Vagina (tissue), 2 donors: ENCODE data around the gene RBFOX1. TPM values are rescaled to one million over a fixed set of nuclear protein-coding genes. Genes with fewer than 3 reads are reported as not detected.

ENCODE experiments used
- DNase-seq, 2 donors: peaks; one replicate each; pipeline ENCODE4 v3.0.0-alpha.2; 2017; ENCODE audit errors: extremely low spot score in 2 of 2
- H3K27ac ChIP-seq: fragments of 200-600 bp; sonication (generic); one replicate; pipeline ENCODE4 v1.5.1; 2019
- H3K27me3 ChIP-seq: fragments of 200-600 bp; sonication (generic); one replicate; pipeline ENCODE4 v1.5.1; 2019
- H3K36me3 ChIP-seq, 2 donors: fragments of 200-600 bp; sonication (generic); one replicate each; pipeline ENCODE4 v1.5.1; 2017 to 2019
- H3K4me1 ChIP-seq: fragments of 200-600 bp; sonication (generic); one replicate; pipeline ENCODE4 v1.5.1; 2019
- H3K4me3 ChIP-seq, 2 donors: fragments of 200-600 bp; sonication (generic); 1 replicate in 1 of 2; 2 replicates in 1 of 2; pipeline ENCODE4 v1.5.1; 2016 to 2019
- H3K9me3 ChIP-seq: fragments of 200-600 bp; sonication (generic); one replicate; pipeline ENCODE4 v1.5.1; 2019
- POLR2A ChIP-seq, 2 donors: fragments of 450-650 bp; IDR thresholded peaks; one replicate each; pipeline ENCODE4 v1.6.1; 2017; ENCODE audit warnings: antibody characterized with exemption in 2 of 2, mild to moderate bottlenecking in 2 of 2, moderate library complexity in 2 of 2
- POLR2AphosphoS5 ChIP-seq, 2 donors: sonication (generic); formaldehyde crosslinking; IDR thresholded peaks; one replicate each; pipeline ENCODE4 v1.9.0; 2017; ENCODE audit warnings: antibody characterized with exemption in 2 of 2, mild to moderate bottlenecking in 2 of 2, low read depth in 1 of 2; ENCODE audit not compliant: insufficient read depth in 1 of 2
- intact Hi-C: fragments of 100-400 bp; cut with DNase I; formaldehyde crosslinking; loops from one replicate; pipeline ENCODE4 v1.15.1; 2023
- total RNA-seq: library from RNA; depleted of rRNA; stranded (reverse); fragments of >200 nt; gene quantifications from one replicate; pipeline ENCODE4 v1.2.3, GENCODE V29; 2016
- TF ChIP-seq, protein P1 (sequence below), 3 experiments: fragments of 450-650 bp in 2 of 3; fragments of 200-600 bp in 1 of 3; sonication (generic) in 1 of 3; IDR thresholded peaks; one replicate each; pipeline ENCODE4 v1.5.1; 2017 to 2019; ENCODE audit warnings: antibody characterized with exemption in 3 of 3, mild to moderate bottlenecking in 2 of 3, moderate library complexity in 2 of 3

Gene RBFOX1
- total RNA-seq, 1 donor from 2014 or later, result 6.6 TPM

GRCh38 chr16:7709186-7709585 lies 376.5 kb downstream of the RBFOX1 start:
- TF ChIP-seq, protein P1, sequence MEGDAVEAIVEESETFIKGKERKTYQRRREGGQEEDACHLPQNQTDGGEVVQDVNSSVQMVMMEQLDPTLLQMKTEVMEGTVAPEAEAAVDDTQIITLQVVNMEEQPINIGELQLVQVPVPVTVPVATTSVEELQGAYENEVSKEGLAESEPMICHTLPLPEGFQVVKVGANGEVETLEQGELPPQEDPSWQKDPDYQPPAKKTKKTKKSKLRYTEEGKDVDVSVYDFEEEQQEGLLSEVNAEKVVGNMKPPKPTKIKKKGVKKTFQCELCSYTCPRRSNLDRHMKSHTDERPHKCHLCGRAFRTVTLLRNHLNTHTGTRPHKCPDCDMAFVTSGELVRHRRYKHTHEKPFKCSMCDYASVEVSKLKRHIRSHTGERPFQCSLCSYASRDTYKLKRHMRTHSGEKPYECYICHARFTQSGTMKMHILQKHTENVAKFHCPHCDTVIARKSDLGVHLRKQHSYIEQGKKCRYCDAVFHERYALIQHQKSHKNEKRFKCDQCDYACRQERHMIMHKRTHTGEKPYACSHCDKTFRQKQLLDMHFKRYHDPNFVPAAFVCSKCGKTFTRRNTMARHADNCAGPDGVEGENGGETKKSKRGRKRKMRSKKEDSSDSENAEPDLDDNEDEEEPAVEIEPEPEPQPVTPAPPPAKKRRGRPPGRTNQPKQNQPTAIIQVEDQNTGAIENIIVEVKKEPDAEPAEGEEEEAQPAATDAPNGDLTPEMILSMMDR (IDR thresholded peaks at IDR 0.05), result no peak
- TF ChIP-seq POLR2A (IDR thresholded peaks at IDR 0.05), result no peak
- no peak for TF ChIP-seq POLR2AphosphoS5 (IDR thresholded peaks at IDR 0.05; ENCODE audit: insufficient read depth in 1 of 2, low read depth in 1 of 2)
- Histone ChIP-seq H3K36me3 (no peaks in the 10 kb centered on the region), H3K27me3 (no peaks in the 10 kb centered on the region), H3K4me3 (no peak overlapping the region), H3K27ac (no peak overlapping the region), H3K4me1 (no peaks in the 10 kb centered on the region), H3K9me3 (no peaks in the 10 kb centered on the region)
- intact Hi-C loops, result no loop called here
- DNase-seq, result no peak

DNA sequence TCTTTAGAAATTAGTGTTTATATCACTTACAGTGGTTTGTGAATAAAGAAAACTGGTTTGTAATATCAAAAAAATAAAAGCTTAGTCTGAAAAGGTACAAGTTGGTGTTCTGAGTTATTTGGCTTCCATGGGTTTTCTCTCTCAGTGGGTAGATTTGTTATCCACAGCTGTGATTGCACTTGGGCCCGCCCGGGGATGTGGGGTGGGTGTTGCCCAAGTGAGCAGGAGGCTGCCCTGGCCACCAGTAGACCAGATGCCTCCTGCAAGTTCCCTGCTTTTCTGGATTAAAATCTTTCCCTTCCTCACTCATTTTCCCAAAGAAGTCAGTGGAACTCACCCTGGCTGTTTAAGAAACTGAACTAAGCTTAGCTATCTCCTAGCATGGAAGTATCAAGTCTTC lies 380.6 kb downstream of the RBFOX1 start:
- Histone ChIP-seq H3K4me3 (no peak overlapping the region), H3K36me3 (no peaks in the 10 kb centered on the region), H3K4me1 (peaks cover 6% of the 10 kb centered on the region), H3K27ac (no peak overlapping the region), H3K27me3 (no peaks in the 10 kb centered on the region), H3K9me3 (no peaks in the 10 kb centered on the region)
- intact Hi-C loops, result no loop called here
- TF ChIP-seq POLR2A (IDR thresholded peaks at IDR 0.05) (no peak), POLR2AphosphoS5 (IDR thresholded peaks at IDR 0.05; ENCODE audit: insufficient read depth in 1 of 2, low read depth in 1 of 2) (no peak)
- TF ChIP-seq, protein P1 (IDR thresholded peaks at IDR 0.05), result no peak
- DNase-seq, result no peak

DNA sequence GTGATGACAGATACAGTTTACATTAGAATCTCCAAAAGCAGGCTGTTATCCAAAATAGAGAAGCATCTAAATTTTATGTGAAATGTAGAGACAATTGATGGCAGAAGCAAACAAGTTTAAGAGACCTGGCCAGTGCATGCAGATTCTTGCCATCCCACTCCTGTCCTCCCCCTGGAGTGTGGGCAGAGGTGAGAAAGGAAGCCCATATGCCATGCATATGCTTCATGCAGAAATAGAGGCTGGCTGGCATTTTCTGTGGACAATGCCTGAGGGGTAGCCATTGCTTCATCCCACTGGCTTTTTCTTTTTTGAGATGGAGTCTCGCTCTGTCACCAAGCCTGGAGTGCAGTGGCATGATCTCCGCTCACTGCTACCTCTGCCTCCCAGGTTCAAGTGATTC lies 382.1 kb downstream of the RBFOX1 start:
- TF ChIP-seq POLR2A (IDR thresholded peaks at IDR 0.05) (no peak), POLR2AphosphoS5 (IDR thresholded peaks at IDR 0.05; ENCODE audit: insufficient read depth in 1 of 2, low read depth in 1 of 2) (no peak)
- TF ChIP-seq, protein P1 (IDR thresholded peaks at IDR 0.05), result no peak
- no peak for DNase-seq
- intact Hi-C loops, result no loop called here
- Histone ChIP-seq H3K27me3 (no peaks in the 10 kb centered on the region), H3K27ac (no peak overlapping the region), H3K9me3 (no peaks in the 10 kb centered on the region), H3K4me1 (peaks cover 6% of the 10 kb centered on the region), H3K36me3 (no peaks in the 10 kb centered on the region), H3K4me3 (no peak overlapping the region)

- TF ChIP-seq, protein P1 (IDR thresholded peaks at IDR 0.05), result no peak
- TF ChIP-seq POLR2A (IDR thresholded peaks at IDR 0.05), result no peak
- TF ChIP-seq POLR2AphosphoS5 (IDR thresholded peaks at IDR 0.05; ENCODE audit: insufficient read depth in 1 of 2, low read depth in 1 of 2), result no peak
- Histone ChIP-seq H3K27me3 (no peaks in the 10 kb centered on the region), H3K4me1 (peaks cover 6% of the 10 kb centered on the region), H3K27ac (no peak overlapping the region), H3K4me3 (no peak overlapping the region), H3K9me3 (no peaks in the 10 kb centered on the region), H3K36me3 (no peaks in the 10 kb centered on the region)
- no peak for DNase-seq
- intact Hi-C loops, result no loop called here
These were observed 384.3 kb downstream of the RBFOX1 start for GRCh38 chr16:7716660-7717550.

GRCh38 chr16:7722761-7723160 lies 390.1 kb downstream of the RBFOX1 start:
- DNase-seq, result no peak
- TF ChIP-seq, protein P1 (IDR thresholded peaks at IDR 0.05), result no peak
- no peak for TF ChIP-seq POLR2AphosphoS5 (IDR thresholded peaks at IDR 0.05; ENCODE audit: insufficient read depth in 1 of 2, low read depth in 1 of 2)
- TF ChIP-seq POLR2A (IDR thresholded peaks at IDR 0.05), result no peak
- Histone ChIP-seq H3K4me3 (no peak overlapping the region), H3K27me3 (no peaks in the 10 kb centered on the region), H3K4me1 (no peaks in the 10 kb centered on the region), H3K36me3 (no peaks in the 10 kb centered on the region), H3K9me3 (no peaks in the 10 kb centered on the region), H3K27ac (no peak overlapping the region)
- intact Hi-C loops, result no loop called here
